Inferior parietal cortex (tissue), 1 donor: ENCODE data around the gene CAMKMT.

Experiments used
- DNase-seq: peaks from one replicate; pipeline ENCODE4 v3.0.0-alpha.2; 2016; ENCODE audit errors: extremely low spot score

CAMKMT gene

DNA sequence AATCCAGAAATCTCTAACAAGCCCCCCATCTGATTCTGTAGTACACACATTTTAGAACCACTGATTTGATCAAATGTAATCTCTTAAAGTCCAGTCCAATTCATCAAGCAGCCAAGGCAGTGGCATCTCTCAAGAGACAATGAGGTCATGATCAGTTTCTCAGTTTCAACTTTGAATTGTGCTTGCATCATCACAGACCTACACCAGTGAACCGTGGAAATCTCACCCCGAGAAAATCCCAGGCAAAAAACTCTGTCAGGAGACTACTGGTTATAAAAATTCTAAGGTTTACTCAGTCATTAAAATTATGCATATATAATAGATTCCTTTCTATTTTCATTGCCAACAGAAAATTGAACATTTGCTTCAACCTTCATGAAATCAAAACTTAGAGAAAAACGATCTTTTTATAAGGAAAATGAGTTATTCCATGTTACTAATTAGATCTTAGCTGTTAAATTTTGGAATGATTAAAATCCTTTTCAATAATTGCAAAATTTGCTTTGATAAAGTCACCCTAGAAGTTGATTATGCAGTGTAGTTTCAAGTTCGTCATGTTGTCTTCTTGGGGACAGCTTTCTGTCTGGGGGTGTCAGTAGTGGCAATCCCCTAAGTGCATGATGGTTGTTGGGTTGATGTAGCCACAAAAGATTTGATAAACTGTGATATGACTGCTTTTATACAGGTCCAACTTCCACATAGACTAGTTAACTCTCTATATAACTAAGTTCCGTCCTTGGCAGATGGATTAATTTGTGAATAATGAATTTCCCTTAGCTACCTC is 235.0 kb downstream of the CAMKMT start:
- DNase-seq = no peak

DNA sequence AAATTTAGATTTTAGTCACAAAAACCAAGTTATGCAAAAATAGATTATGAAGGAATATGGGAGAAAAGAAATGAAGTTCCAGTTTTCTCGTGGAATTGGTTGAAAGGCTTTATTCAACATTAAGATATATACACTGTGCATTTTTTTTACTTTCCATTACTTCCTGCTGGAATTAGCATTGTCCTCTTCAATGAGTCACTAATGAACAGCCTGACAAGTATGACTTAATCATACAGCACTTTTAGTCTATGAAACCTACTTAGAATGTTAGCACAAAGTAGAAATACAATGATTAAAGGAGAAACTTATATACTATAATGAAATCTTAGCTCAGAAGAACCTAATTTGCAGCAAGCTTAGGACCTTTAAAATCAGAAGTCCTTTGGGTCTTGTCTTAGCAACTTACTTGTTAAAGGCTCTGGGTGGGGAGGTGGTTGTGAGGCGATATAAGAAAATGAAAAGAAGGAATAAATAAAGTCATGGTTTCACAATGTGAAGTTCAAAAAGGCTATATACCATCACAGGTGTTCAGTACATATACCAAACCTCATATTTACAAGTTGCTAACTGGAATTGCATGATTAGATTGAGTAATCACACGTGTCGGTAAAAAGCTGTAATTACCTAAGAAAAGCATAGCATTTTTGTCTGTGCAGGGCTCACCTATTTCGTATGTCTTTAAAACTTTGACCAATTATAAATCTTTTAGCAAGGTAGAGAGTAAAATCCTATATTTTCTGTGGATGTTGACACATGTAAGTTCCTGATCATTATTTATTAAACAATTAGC is 236.8 kb downstream of the CAMKMT start:
- DNase-seq = no peak

DNA sequence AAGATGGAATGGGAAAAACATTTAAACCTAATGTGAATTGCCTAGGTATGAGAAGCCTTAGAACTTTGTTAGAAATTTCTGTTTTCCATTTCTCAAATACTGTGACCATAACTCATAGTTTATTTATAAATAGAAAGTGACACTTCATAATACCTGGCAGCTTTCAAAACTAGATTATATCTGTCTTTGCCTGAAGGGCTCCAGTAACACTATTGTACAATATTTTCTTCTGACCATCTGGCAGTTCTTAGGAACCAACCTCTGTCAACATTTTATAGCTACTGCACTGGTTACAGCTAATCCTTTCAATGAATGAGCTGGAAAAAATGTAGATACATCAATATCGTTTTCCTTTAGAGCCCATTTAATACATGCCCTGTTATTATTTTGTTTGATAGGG is 237.4 kb downstream of the CAMKMT start:
- DNase-seq = no peak

DNA sequence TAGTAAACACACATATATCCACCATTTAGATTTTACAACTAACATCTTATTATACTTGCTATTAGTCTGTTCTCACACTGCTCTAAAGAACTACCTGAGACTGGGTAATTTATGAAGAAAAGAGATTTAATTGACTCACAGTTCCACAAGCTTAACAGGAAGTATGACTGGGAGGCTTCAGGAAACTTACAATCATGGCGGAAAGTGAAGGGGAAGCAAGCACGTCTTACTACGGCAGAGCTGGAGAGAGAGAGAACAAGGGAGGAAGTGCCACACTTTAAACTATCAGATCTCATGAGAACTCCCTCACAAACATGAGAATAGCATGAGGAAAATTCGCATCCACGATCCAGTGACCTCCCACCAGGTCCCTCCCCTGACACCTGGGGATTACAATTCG is 240.7 kb downstream of the CAMKMT start:
- no peak for DNase-seq

DNA sequence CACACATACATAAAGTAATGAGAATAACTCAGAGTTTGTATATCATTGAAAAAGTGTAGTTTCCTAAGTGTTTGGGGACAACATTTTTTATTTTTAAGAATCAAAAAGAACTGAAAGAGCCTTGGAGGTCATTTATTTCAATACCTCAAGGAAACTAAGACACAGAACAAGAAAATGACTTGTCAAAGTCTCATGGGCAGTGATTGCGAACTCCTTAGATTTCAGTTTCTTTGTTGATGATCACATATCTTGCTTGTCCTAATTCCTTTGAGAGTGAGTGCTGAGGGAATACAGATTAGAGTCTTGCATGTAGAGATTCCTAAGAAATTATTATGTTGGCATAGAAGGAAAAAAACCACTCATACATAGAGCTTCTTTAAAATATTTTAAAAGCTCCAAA is 243.8 kb downstream of the CAMKMT start:
- DNase-seq = no peak

DNA sequence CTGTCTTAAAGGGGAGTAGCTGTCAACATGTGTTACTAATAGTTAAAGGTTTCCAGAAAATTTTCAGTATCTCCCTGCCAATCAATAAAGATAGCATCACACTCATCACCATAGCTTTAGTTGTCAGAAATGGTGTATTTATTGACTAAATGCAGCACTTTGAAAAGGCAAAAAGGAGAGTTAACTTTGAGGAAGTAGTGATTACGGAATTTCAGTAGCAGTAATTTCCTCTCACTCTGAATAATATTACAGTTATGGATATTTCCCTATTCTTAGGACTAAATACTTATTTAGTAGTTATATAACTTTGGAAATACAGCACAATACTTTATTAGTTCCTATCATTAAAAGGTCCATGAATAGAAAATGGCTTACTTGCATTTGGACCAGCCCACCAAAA is 250.5 kb downstream of the CAMKMT start:
- no peak for DNase-seq

DNA sequence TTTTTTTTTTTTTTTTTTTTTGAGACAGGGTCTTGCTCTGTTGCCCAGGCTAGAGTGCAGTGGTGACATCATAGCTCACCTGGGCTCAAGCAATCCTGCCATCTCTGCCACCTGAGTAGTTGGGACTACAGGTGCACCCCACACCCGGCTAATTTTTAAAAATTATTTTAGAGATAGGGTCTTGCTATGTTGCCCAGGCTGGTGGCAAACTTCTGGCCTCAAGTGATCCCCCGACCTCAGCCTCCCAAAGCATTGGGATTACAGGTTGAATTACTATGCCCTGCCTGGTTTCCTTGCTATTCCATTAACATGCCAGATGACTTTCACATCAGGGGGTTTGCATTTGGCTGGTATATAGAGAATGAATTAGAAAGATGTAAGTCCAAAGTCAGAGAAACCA is 253.2 kb downstream of the CAMKMT start:
- no peak for DNase-seq

DNA sequence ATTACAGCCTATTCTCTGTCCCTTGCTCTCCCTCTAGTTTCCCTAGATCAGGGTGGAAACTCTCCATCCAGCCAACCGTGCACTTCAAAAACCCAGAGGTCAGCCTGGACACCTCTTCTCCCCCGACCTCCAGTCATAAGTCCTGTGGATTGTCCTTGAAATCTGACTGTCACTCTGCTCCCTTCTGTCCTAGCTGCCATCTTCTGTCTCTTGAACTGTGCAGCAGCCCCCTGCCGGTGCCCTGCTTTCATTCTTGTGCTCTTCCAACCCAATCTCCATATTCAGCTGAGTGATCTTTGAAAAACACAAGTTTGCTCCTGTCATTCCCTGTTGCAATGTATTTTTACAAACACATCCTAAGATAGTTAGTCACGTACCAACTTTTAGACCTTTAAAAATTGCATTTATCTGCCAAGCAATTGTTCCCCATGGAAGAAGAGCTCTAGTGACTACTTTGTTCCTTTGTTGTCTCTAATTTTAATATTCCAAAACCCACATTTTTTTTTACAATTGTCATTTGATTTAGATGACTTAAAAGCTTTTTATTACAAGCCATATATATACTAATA is 254.3 kb downstream of the CAMKMT start:
- no peak for DNase-seq

DNA sequence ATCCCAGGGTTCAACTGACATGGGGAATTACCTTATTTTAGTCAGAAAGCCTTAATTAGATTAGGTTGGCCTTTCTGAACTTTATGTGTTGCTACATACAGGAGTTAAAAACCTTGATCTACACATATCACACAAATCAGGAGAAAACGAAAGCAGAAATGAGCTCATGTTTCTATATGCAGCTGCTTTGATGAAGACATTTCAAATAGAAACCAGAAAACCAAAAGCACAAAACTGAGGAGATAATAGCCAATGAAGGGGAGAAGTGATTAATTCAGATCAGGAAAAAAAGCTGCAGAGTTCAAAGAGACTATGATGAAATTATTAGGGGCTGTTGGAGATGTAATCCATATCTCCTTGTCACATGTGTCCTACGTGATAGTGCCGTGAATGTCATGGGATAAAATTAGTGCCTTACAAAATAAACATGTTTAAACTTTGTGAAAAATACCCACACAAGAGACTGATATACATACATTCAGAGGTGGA is 255.0 kb downstream of the CAMKMT start:
- no peak for DNase-seq

DNA sequence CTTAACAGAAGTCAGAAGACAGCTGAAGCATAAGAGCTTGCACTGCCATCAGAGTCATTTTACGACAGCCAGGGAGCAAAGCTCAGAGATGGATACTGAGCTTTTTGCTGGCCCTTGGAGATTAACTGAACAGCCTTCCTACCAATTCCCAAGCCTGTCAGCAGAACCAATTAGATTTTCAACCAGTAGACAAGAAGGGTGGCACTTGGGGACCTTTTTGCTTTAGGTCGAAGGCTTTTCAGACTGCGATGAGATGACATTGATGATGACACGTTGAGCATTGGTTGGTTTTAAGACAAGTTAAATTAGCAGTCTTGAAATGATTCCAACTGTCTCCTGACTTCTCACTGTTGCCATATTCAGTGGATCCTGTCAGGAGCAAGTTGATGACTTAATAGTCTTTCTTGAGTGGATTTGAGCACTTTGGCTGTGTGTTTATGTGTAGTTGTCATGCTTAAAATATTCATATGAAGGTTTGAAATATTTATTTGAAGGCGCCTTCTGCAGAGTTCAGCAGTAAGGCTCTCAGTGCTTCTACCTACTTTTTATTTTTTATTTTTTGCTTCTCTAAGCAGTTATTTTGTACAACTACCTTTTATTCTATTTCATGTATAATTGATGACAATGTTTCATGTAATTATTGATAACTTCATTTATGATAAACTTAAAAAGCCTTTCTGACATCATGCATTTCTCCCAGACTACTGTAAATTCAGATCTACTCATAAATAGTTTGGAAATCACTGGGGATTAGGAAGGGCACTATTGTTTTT is 256.7 kb downstream of the CAMKMT start:
- no peak for DNase-seq

DNA sequence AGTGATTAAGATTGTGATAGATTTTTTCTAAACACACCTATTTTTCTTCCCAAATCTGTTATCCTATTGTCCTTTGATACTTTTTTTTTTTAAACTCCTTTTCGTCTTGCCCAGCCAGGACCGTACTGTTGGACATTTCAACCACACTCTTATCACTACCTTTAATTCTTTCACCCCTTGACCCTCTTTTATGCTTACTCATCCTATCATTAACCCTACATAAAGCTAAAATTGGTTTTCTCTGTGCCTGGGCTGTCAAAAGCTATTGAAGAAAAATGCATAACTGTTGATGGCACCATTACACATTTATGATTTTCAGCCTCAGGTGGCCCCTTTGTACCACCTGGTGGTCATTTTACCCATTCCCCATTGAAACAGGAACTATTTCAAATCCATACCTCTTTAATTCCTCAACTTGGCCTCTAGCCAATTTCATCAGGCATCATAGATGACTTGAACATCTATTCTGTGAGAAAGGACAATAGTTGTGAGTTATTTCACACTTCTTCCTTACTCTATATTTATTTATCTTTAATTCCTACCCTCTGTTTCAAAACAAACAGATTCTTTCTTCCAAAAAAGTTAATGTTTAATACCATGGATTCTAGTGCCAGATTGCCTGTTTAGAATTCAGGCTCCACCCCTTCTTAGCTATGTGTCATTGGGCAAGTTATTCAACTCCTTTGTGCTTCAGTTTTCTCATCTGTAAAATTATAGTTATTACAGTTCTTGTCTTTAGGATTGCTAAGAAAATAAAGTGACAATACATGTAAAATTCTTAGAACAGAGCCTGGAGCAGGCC is 258.6 kb downstream of the CAMKMT start:
- DNase-seq = no peak

DNA sequence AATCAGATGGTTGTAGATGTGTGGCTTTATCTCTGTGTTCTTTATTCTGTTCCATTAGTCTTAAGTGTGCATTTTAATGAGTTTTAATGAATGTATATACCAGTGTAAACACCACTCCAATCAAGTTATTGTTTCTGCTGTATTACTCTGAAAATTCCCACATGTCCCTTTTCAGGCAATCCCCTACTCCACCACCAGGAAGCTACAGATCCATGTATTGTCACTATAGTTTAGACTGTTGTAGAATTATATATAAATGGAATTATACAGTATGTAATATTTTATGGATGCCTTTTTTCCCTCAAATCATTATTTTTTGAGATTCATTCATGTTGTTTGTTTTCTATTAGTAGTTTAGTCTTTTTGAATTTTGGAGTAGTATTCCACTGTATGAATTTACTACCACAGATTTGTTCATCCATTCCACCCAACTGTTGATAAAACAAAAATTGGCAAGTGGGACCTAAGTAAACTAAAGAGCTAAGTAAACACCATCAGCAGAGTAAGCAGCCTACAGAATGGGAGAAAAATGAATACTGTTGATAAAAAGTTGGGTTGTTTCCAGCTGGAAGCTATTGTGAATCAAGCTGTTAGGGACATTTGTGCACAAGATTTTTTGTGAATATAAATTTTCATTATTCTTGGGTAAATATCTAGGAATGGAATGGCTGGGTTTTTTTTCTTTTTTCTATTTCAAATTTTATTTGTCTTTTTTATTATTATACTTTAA is 262.0 kb downstream of the CAMKMT start:
- no peak for DNase-seq

DNA sequence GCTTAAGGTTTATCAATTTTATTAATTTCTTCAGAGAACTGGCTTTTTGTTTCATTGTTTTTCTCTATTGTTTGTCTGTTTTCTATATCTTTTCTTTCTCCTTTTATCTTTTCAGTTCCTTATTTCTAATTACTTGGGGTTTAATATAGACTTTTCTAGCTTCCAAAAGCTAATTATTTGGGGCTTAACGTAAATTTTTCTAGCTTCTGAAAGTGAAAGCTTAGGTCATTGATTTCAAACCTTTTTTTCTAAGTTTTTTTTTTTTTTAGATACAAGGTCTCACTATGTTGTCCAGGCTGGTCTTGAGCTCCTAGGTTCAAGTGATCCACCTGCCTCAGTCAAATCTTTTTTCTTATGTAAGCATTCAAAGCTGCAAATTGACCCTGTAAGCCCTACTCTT is 266.6 kb downstream of the CAMKMT start:
- no peak for DNase-seq

DNA sequence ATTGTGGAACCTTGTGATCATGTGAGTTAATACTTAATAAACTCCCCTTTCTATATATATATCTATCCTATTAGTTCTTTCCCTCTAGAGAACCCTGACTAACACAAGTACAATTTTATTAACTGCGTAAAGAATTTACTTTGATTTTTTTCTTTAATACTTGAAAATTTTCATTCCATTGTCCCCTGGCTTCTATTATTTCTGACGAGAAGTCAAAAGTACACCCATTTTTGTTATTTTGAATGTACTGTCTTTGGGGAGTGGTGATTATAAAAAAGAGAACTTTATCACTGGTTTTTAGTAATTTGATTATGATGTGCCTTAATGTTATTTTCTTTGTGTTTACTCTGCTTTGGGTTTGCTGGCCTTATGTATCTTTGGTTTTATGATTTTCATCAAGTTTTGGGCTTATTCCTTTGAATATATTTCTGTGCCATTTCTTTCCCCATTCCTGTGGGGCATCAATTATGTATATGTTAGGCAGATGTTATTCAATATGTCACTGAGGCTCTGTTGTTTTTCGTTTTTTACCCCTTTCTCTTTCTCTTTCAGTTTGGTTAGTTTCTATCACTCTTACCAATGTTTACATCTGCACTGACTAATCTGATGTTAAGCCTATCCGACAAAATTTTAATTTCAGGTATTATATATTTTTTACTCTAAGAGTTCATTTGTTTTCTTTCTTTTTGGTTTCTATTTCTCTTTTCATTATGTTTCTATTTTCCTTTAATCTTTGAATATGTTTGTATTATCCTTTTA is 271.4 kb downstream of the CAMKMT start:
- DNase-seq = no peak

DNA sequence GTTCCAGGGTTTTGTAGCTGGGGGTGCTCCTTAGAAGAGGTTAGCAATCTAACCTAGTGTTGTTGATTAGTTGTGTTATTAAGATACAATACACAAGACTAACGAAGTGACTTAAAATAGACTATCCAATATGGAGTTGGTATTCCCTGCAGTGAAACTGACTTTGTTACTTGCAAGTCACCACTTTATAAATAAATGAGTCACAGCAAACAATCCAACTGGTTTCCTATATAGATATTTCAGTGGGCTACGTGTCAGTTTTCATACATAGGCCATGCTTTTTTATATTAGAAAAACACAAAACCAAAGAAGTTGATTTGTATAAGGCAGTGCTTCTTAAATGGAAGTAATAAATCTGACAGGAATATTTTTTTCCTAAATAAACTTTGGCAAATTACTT is 274.0 kb downstream of the CAMKMT start:
- no peak for DNase-seq

DNA sequence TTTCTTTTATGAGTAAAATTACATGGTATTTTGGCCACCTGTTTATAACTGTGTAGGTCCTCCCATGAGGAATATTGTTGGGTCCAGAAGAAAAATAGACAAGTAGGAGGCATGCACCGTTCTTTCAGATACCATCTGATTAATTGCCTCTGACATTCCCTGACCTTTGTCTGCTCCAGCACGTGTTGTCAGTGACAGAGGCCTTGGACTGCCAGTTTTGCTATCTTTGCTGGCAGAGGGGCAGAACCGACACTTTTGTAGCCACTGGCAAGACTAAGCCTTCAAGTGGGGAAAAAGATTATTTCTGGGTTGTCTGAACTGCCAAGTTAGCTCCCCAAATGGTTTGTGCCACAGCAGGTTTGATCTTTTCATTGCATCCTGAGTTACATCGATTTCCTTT is 276.9 kb downstream of the CAMKMT start:
- DNase-seq = no peak

DNA sequence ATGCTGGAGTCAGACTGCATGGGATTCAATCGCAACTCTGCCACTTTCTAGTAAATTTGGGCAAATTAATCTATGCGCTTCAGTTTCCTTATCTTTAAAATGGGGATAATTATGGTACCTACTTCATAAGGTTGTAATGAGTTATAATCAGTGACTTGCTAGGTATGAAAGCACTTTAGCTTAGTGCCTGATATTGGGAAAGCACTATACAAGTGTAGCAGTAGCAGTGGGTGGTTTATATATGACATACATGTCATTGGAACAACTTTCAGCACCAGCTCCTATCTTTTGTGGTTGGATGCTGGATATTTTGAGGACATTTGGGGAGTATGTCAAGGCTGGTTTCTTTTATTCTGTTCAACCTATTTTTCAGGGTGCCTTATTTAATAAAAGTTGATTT is 277.7 kb downstream of the CAMKMT start:
- no peak for DNase-seq

DNA sequence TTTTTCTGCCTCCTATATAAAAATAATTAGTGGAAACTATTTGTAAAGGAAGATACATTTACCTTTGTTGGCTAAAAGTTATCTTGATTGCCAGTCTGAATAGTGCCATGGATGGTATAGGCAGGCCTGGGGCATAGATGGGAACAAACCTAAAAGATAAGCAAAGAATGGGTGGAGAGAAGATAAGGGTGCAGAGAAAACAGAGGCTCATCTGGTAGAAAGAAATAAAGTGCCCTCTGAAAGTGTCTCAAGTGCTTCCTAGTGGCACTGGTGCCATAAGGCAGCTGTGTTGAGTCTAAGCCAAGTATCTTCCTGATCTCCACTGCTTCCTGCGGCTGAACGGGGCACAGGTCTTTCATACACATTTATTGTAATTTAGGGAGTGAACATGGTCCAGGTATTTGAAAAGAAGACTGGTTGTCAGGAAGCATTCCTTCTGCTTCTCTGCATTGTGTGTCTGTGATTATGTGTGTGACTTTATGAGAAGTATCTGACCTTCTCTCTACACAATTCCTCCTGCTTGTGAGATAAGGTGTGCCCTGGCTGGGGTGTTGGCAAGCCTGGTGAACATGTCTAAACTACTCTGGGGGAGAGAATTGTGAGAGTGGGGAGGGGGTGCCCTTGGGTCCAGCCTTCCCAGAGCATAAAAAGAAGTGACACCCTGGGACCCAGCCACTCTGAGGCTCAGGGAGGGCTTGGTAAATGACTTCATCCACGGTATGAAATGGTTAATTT is 280.5 kb downstream of the CAMKMT start:
- no peak for DNase-seq

DNA sequence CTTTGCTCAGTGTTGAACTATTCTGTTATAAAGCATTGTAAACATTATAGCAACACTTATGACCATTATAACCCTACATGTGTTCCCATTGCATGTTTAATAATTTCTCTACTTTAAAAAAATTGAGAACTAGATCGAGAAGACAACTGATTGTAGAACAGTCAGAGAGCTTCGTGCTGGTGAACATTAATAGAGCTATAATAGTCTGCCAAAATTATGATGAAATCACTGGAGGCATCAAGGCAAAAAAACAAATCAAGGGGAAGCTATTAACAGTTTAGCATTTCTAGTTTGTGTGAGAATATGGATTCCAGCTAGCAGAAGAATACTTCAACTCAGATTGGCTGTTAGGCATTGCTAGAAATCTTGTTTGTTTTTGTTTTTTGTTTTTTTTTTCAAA is 284.2 kb downstream of the CAMKMT start:
- DNase-seq = no peak
